Mesothelial cell of epicardium (in vitro differentiated cells): Measurements from ENCODE around the gene EHMT1. TPM values are rescaled to one million over a fixed set of nuclear protein-coding genes. Genes with fewer than 3 reads are reported as not detected.

Experiments
- DNase-seq, 2 experiments: peaks; one replicate each; pipeline ENCODE4 v3.0.0; 2021; ENCODE audit warnings: low spot score in 2 of 2; ENCODE audit not compliant: unreplicated experiment in 2 of 2
- H3K27ac Mint-ChIP-seq: 2 replicates; pipeline ENCODE4 v1.8.0; 2021; ENCODE audit warnings: mixed read lengths
- H3K27me3 Mint-ChIP-seq: 2 replicates; pipeline ENCODE4 v1.8.0; 2021; ENCODE audit warnings: low read depth, mixed read lengths
- H3K36me3 Mint-ChIP-seq: 2 replicates; pipeline ENCODE4 v1.8.0; 2021; ENCODE audit warnings: mixed read lengths
- H3K4me1 Mint-ChIP-seq: 2 replicates; pipeline ENCODE4 v1.8.0; 2021; ENCODE audit warnings: mixed read lengths
- H3K4me3 Mint-ChIP-seq: 2 replicates; pipeline ENCODE4 v1.8.0; 2021; ENCODE audit warnings: mild to moderate bottlenecking, moderate library complexity, mixed read lengths
- H3K9me3 Mint-ChIP-seq: 2 replicates; pipeline ENCODE4 v1.8.0; 2021; ENCODE audit warnings: mixed read lengths
- total RNA-seq: library from RNA; stranded (reverse); gene quantifications from 3 replicates; pipeline ENCODE4 v1.2.1, GENCODE V29; 2021
- TF ChIP-seq, protein P1 (sequence below): fragments of 200-600 bp; sonication (generic); IDR thresholded peaks from one replicate; pipeline ENCODE4 v1.5.0; 2021; ENCODE audit warnings: antibody characterized with exemption; ENCODE audit not compliant: unreplicated experiment

The EHMT1 gene
- total RNA-seq, 1 donor from 2014 or later: 147 TPM

DNA sequence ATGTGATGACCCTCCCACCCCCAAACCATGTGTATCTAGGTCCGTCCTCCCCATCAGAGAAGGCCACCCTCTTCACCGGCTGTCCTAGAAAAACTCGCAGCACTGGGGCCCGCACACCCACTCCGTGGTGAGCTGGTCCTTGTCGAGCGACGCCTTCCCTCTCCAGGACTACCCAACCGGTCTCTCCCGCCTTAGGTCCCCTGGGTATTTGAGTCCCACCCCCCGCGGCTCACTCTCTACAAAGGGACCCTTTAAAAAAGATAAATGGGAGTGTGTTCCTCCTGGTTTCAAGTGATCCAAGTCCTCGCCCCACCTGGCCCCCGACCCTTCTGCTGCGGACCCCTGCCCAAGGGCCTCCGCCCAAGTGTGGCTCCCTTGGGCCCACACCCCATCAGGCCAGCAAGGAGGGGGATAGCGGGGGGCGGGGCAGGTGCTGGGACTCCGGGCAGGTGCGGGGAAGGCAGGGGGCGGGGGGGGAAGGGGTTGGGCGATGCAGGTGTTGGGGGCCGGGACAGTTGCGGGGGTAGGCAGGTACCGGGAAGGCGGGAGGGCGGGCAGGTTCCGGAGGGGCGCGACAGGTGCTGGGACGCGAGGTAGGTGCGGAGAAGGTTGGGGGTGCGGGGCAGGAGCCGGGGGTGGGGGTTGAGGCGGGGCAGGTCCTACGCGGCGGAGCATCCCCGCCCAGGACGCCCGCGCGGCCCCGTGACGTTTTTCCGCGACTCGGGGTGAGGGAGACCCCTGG is 14.3 kb upstream of the EHMT1 start:
- Mint-ChIP-seq H3K27ac (no peak overlapping the region), H3K27me3 (peaks cover 32% of the 10 kb centered on the region), H3K9me3 (no peaks in the 10 kb centered on the region), H3K4me3 (peak overlapping the region; percentile 55), H3K4me1 (peaks cover 11% of the 10 kb centered on the region), H3K36me3 (no peaks in the 10 kb centered on the region)
- TF ChIP-seq, protein P1, sequence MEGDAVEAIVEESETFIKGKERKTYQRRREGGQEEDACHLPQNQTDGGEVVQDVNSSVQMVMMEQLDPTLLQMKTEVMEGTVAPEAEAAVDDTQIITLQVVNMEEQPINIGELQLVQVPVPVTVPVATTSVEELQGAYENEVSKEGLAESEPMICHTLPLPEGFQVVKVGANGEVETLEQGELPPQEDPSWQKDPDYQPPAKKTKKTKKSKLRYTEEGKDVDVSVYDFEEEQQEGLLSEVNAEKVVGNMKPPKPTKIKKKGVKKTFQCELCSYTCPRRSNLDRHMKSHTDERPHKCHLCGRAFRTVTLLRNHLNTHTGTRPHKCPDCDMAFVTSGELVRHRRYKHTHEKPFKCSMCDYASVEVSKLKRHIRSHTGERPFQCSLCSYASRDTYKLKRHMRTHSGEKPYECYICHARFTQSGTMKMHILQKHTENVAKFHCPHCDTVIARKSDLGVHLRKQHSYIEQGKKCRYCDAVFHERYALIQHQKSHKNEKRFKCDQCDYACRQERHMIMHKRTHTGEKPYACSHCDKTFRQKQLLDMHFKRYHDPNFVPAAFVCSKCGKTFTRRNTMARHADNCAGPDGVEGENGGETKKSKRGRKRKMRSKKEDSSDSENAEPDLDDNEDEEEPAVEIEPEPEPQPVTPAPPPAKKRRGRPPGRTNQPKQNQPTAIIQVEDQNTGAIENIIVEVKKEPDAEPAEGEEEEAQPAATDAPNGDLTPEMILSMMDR: no peak
- DNase-seq: no peak

DNA sequence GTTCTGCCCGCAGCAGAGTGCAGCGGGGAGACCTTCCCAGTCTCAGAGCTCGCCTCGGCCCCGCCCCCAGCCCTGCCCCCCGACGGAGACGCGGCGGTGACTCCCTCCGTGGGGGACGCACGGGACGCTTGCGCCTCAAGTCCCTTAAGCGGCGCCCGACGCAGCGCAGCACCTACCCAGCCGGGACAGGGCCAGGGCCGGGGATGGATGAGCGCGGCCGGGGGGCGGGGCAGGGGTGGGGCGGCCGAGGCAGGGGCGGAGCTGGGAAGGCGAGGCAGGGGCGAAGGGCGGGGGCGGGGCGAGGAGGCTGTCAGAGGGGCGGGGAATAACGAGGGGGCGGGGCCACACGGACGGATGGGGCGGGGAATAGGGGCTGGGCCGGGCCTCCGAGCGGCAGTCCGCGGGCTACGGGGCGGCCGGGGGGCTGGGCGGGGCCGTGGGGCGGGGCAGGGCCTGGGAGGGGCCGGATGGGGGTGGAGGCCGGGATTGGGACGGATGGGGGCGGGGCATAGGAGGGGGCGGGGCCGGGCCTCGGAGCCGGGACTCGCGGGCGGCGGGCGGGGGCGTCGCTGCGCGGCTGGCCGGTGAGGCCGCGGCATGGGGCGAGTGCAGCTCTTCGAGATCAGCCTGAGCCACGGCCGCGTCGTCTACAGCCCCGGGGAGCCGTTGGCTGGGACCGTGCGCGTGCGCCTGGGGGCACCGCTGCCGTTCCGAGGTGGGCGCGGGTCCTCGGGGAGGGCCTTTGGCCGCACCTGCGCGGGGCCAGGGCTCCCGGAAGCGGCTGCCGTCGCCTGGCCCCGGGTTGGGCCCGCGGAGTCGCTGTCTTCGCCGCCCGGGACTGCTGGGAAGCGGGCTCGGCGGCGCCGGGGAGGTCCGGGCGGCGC is 13.4 kb upstream of the EHMT1 start, which contains the start of gene ARRDC1:
ARRDC1 (plus strand) TSS at position 566 of the 884 bp plus-strand sequence; CDS start at position 598, 32 bp downstream.
- Mint-ChIP-seq H3K36me3 (no peaks in the 10 kb centered on the region), H3K27ac (no peak within 1 kb of the TSS), H3K27me3 (peaks cover 32% of the 10 kb centered on the region), H3K4me3 (peak within 1 kb of the TSS; percentile 69), H3K9me3 (no peaks in the 10 kb centered on the region), H3K4me1 (peaks cover 11% of the 10 kb centered on the region)
- TF ChIP-seq, protein P1: no peak
- DNase-seq: peak; percentile 84 to 88

DNA sequence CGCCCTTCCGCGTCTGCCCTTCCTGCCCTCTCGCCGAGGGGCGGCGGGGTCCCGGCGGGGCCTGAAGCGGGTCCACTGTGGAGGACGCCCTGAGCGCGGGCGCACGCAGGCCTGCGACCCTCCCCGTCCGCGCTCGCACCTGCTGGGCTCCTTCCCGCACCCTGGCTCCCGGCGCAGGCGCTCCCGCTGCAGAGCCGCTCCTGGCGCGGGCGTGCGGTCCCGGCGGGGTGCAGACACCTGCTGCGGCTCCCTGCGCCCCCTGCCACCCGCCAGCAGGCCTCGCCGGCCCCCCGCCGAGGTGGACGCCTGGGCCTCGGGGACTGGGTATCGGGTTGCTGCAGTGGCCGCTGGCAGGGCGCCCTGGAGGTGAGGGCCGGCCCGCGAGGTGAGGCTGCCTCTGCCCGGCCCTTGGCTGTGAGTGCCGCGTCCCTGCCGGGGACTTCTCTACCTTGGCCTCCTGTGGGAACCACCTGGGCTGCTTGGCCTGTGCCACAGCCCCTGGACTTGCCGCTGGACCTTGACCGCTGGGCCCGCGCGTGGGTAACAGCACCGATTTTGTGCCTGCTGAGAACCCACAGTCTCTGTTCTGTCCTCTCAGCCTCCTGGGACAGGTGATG is 12.7 kb upstream of the EHMT1 start:
- TF ChIP-seq, protein P1: no peak
- H3K36me3 Mint-ChIP-seq: no peaks in the 10 kb centered on the region
- no peak overlapping the region for H3K27ac Mint-ChIP-seq
- DNase-seq: no peak
- peaks cover 32% of the 10 kb centered on the region for H3K27me3 Mint-ChIP-seq
- H3K4me3 Mint-ChIP-seq: peak overlapping the region; percentile 69
- no peaks in the 10 kb centered on the region for H3K9me3 Mint-ChIP-seq
- peaks cover 11% of the 10 kb centered on the region for H3K4me1 Mint-ChIP-seq

DNA sequence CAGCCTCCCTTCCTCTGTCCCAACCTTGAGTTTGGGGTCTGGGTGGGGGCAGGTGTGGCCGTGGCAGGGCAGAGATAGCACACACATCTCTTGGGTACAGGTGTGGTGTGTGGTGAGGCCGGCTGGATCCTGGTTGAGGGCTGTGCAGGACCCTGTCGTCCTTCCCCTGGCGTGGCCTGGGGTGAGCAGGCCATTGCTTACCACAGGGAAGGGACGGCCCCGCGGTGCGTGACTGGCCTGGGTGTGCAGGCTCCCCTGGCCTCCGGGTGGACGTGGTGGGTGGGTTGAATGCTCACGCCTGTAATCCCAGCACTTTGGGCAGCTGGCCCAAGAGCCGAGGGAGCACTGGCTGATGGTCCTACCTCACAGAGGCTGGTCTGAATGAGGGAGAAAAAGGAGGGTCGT is 12.1 kb upstream of the EHMT1 start:
- no peak overlapping the region for H3K27ac Mint-ChIP-seq

More for the DNA sequence above, 12.1 kb upstream of the EHMT1 start:
- Mint-ChIP-seq H3K27me3 (peaks cover 31% of the 10 kb centered on the region), H3K36me3 (no peaks in the 10 kb centered on the region), H3K4me1 (peaks cover 16% of the 10 kb centered on the region), H3K4me3 (peak overlapping the region; percentile 69), H3K9me3 (no peaks in the 10 kb centered on the region)
- no peak for DNase-seq
- TF ChIP-seq, protein P1: no peak
